HEK293 (cell line): ENCODE measurements around the gene ZKSCAN5.

Experiments used
- HOXA7 ChIP-seq: sonication (generic); formaldehyde crosslinking; IDR thresholded peaks from 2 replicates; pipeline ENCODE4 v1.8.1; 2022; ENCODE audit warnings: missing genetic modification reagents, borderline replicate concordance
- HOXC10 ChIP-seq: sonication (generic); formaldehyde crosslinking; IDR thresholded peaks from 2 replicates; pipeline ENCODE4 v1.8.1; 2023; ENCODE audit warnings: mild to moderate bottlenecking, missing genetic modification reagents
- ZEB2 ChIP-seq: fragments of 450-650 bp; formaldehyde crosslinking; IDR thresholded peaks from 2 replicates; pipeline ENCODE4 v1.5.1; 2016; ENCODE audit warnings: missing biosample characterization, missing genetic modification characterization
- ZNF157 ChIP-seq: fragments of 450-650 bp; formaldehyde crosslinking; IDR thresholded peaks from 2 replicates; pipeline ENCODE4 v1.5.1; 2016; ENCODE audit warnings: missing biosample characterization, missing genetic modification characterization
- ZNF311 ChIP-seq: fragments of 450-650 bp; formaldehyde crosslinking; IDR thresholded peaks from 2 replicates; pipeline ENCODE4 v1.5.1; 2017; ENCODE audit warnings: missing biosample characterization, missing genetic modification characterization, borderline replicate concordance
- ZNF501 ChIP-seq: fragments of 450-650 bp; formaldehyde crosslinking; IDR thresholded peaks from 2 replicates; pipeline ENCODE4 v1.5.1; 2016; ENCODE audit warnings: missing biosample characterization, missing genetic modification characterization
- ZNF529 ChIP-seq: fragments of 450-650 bp; formaldehyde crosslinking; IDR thresholded peaks from 2 replicates; pipeline ENCODE4 v1.5.1; 2017; ENCODE audit warnings: missing genetic modification characterization, missing biosample characterization; ENCODE audit not compliant: insufficient replicate concordance
- TF ChIP-seq, protein P1 (sequence below): fragments of 450-650 bp; IDR thresholded peaks from 2 replicates; pipeline ENCODE4 v1.5.1; 2018; ENCODE audit warnings: missing biosample characterization, missing genetic modification characterization
- TF ChIP-seq, protein P2 (sequence below): fragments of 450-650 bp; formaldehyde crosslinking; IDR thresholded peaks from 2 replicates; pipeline ENCODE4; 2016; ENCODE audit warnings: missing biosample characterization, missing genetic modification characterization
- TF ChIP-seq, protein P3 (sequence below): IDR thresholded peaks from 2 replicates; pipeline ENCODE4 v1.6.1; 2011; ENCODE audit warnings: mild to moderate bottlenecking, low read depth, low read length, borderline replicate concordance
- TF ChIP-seq, protein P4 (sequence below): fragments of 450-650 bp; formaldehyde crosslinking; IDR thresholded peaks from 2 replicates; pipeline ENCODE4 v1.5.1; 2016; ENCODE audit warnings: missing biosample characterization, missing genetic modification characterization
- TF ChIP-seq, protein P5 (sequence below): fragments of 450-650 bp; formaldehyde crosslinking; IDR thresholded peaks from 2 replicates; pipeline ENCODE4 v1.5.1; 2016; ENCODE audit warnings: missing biosample characterization, missing genetic modification characterization, low read depth

DNA sequence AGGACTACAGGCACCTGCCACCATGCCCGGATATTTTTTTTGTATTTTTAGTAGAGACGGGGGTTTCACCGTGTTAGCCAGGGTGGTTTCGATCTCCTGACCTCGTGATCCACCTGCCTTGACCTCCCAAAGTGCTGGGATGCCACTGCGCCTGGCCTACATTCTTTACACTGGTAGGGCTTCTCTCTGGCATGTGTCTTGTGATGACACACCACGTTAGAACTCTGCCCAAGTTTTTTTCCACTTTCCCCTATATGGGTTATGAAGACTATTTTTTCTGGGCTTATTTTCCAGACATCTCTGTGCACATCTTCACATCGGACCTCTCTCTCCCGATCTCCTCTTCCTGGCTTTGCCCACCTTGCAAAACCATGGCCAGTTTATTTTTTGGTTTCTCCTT, 36.8 kb downstream of the ZKSCAN5 start:
- TF ChIP-seq, protein P1, sequence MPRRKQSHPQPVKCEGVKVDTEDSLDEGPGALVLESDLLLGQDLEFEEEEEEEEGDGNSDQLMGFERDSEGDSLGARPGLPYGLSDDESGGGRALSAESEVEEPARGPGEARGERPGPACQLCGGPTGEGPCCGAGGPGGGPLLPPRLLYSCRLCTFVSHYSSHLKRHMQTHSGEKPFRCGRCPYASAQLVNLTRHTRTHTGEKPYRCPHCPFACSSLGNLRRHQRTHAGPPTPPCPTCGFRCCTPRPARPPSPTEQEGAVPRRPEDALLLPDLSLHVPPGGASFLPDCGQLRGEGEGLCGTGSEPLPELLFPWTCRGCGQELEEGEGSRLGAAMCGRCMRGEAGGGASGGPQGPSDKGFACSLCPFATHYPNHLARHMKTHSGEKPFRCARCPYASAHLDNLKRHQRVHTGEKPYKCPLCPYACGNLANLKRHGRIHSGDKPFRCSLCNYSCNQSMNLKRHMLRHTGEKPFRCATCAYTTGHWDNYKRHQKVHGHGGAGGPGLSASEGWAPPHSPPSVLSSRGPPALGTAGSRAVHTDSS: no peak
- TF ChIP-seq ZNF311 (tag by site-specific recombination) (no peak), HOXA7 (CRISPR knock-in tag) (no peak), HOXC10 (CRISPR knock-in tag) (no peak), ZNF501 (tag by site-specific recombination) (no peak), ZNF157 (tag by site-specific recombination) (no peak), ZEB2 (no peak), ZNF529 (no peak)
- TF ChIP-seq, protein P2, sequence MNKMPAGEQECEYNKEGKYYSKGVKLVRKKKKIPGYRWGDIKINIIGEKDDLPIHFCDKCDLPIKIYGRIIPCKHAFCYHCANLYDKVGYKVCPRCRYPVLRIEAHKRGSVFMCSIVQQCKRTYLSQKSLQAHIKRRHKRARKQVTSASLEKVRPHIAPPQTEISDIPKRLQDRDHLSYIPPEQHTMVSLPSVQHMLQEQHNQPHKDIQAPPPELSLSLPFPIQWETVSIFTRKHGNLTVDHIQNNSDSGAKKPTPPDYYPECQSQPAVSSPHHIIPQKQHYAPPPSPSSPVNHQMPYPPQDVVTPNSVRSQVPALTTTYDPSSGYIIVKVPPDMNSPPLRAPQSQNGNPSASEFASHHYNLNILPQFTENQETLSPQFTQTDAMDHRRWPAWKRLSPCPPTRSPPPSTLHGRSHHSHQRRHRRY (tag by site-specific recombination): no peak
- TF ChIP-seq, protein P3, sequence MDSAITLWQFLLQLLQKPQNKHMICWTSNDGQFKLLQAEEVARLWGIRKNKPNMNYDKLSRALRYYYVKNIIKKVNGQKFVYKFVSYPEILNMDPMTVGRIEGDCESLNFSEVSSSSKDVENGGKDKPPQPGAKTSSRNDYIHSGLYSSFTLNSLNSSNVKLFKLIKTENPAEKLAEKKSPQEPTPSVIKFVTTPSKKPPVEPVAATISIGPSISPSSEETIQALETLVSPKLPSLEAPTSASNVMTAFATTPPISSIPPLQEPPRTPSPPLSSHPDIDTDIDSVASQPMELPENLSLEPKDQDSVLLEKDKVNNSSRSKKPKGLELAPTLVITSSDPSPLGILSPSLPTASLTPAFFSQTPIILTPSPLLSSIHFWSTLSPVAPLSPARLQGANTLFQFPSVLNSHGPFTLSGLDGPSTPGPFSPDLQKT: no peak
- TF ChIP-seq, protein P4, sequence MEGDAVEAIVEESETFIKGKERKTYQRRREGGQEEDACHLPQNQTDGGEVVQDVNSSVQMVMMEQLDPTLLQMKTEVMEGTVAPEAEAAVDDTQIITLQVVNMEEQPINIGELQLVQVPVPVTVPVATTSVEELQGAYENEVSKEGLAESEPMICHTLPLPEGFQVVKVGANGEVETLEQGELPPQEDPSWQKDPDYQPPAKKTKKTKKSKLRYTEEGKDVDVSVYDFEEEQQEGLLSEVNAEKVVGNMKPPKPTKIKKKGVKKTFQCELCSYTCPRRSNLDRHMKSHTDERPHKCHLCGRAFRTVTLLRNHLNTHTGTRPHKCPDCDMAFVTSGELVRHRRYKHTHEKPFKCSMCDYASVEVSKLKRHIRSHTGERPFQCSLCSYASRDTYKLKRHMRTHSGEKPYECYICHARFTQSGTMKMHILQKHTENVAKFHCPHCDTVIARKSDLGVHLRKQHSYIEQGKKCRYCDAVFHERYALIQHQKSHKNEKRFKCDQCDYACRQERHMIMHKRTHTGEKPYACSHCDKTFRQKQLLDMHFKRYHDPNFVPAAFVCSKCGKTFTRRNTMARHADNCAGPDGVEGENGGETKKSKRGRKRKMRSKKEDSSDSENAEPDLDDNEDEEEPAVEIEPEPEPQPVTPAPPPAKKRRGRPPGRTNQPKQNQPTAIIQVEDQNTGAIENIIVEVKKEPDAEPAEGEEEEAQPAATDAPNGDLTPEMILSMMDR (tag by site-specific recombination): no peak
- TF ChIP-seq, protein P5, sequence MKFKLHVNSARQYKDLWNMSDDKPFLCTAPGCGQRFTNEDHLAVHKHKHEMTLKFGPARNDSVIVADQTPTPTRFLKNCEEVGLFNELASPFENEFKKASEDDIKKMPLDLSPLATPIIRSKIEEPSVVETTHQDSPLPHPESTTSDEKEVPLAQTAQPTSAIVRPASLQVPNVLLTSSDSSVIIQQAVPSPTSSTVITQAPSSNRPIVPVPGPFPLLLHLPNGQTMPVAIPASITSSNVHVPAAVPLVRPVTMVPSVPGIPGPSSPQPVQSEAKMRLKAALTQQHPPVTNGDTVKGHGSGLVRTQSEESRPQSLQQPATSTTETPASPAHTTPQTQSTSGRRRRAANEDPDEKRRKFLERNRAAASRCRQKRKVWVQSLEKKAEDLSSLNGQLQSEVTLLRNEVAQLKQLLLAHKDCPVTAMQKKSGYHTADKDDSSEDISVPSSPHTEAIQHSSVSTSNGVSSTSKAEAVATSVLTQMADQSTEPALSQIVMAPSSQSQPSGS: no peak
